ENCODE results near the gene ZDHHC1.
A peak's percentile ranks its signal among the peaks of the same experiment; 100 is the strongest.
"Not testable (repeated sequence)": the region's sequence is repeated elsewhere in the genome, so short reads cannot be mapped to it uniquely, and the experiment has no call there.

Gene ZDHHC1

DNA sequence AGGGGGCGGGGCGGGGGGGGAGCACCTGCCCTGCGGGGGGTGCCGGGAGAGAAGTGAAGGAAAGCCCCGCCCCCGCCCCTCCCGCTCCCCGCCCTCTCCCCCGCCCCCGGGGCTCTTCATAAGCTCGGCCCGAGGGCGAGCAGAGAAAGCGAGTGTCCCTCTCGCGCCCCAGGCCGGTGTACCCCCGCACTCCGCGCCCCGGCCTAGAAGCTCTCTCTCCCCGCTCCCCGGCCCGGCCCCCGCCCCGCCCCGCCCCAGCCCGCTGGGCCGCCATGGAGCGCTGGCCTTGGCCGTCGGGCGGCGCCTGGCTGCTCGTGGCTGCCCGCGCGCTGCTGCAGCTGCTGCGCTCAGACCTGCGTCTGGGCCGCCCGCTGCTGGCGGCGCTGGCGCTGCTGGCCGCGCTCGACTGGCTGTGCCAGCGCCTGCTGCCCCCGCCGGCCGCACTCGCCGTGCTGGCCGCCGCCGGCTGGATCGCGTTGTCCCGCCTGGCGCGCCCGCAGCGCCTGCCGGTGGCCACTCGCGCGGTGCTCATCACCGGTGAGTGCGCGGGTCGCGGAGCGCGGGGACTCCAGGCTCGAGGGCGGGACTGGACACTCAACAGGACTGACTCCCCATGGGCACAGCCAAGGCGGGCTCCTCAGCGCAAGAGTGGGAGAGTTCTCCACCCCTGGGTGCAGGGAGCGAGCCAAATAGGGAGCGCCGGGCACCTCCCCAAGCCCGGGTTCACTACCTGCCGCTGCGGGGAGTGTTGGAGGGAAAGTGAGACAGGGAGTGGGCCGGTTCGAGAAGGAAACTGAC is 14.9 kb upstream of the ZDHHC1 start, which contains the start of gene HSD11B2:
Gene HSD11B2 (plus strand): TSS at position 145 of the 798 bp plus-strand sequence. CDS start 128 bp downstream, at position 273.
- peak; percentile 86 for DNase-seq (ENCODE audit: low spot score)

DNA sequence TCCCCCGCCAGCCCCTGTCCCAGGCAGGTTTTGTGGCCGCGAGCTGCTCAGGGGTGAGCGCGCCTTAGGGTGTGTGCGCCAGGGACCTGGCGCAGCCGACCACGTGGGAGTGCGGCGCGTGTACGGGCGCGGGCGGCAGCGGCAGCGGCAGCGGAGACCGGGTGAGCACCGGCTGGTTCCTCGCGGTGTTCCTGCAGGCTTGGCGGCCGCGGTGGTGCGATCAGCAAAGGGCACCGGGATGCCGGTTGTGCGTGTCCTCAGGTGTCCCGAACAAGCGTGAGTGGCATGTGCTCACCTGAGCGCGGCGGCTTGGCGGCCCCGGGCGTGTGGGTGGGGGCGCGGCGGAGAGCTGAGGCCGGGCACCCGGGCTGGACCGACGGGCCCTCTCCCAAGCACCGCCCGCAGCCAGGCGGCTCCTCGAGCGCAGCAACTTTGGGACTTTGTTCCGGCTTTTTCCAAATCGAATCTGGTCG is 14.3 kb upstream of the ZDHHC1 start:
- DNase-seq (ENCODE audit: low spot score): no peak

DNA sequence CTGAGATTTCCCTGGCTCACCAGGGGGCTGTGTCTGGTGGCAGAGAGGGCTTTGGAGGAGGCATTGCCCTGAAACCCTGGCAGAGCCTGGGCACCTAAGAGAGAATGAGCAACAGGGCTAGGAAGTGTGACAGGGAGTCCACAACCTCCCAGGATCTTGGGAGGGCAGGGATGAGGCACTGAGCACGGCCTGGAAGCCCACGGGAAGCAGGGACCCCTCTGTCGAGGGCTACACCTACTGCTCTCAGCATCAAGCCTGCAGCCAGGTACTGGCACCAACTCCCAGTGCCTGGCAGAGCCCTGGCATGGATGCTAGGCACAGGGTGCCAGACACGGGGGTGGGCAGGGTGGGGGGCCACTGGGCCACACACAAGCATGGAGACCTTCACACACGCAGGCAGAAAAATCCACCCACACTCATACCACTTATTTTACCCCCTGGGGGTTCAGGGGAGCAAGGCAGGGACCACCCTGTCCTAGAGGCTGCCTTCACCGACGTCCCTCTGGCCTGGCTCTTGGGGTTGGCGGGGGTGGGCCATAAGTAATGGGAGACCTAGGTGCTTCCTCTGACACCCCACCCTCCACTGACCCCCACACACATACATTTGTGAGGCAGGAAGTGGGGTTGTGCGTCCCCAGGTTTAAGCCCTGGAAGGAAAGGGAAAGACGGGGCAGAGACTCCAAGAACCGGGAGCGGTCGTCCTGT is 13.7 kb upstream of the ZDHHC1 start:
- DNase-seq (ENCODE audit: low spot score): no peak

DNA sequence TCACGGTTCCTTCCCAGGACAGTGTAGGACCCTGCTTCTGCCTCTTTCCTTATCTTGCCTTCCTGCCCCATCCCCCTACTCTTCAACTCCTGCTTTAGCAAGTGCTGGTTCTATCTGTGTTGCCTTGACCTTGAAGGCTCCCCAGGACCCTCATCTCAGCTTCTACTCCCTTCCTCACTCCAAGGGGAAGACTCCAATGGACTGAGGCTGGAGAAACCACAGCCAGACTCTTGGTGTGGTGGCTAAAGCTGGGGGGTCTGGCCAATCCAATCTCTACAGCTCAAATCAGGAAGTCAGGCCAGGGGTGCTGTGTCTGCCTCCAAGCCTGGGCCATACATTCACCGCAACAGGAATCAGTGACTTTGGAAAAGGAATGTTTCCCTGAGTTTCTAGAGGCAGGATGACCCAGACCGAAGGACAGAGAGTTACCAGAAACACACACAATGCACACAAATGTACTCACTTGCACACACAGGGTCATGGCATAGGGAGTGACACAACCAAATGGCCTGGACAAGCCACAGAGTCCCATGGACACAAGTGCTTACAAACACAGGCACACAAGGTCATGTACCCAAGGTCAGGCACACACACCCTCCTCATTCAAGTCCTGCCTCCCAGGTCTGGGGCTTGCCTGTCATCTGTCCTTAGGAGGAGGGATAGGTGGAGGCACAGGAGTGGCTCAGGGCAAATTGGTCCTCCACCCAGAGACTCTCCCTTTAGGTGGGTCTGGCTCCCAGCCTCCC is 12.9 kb upstream of the ZDHHC1 start:
- no peak for DNase-seq (ENCODE audit: low spot score)

DNA sequence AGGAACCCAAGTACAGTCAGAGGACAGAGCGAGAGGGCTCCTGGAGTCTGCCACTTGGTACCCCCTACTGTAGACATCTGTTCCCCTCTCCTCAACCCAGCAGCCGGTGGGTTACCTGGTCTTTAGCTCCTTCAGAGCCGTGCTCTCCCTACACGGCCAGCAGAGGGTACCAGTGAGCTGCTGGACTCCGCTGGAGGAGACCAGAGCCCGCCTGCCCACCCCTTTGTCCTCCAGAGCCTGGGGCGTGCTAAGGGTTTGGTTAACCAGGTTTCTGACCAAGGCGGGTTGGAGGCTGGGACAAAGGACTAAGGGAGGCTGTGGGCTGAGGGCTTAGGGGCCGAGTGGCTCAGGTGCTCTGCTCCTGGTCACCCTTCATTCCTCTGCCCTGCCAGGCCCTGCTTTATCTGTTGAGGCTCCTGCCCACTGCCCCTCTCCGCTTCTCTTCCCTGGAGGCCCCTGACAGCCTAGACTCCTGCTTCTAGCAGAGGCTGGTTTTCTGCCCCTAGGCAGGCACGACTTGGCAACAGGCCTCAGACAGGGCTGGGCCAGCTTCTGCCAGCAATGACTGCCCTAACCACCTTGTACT is 12.0 kb upstream of the ZDHHC1 start:
- DNase-seq (ENCODE audit: low spot score): peak; percentile 88

DNA sequence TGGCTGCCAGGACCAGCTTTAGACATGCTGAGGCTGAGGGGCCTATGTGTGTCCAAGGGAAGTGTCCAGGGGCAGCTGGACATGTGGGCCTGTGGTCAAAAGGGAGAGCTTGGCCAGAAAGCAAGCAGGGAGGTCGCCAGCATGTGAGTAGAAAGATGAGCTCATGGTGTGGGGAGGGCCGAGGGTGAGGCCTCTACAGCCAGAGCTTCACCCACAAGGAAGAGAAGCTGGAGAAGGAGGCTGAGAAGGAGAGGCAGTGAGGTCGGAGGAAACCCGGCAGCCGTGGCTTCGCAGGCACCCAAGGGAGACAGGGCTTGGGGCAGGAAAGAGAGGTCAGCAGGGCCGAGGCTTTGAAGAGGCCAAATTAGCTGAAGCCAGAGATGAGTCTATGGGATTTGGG is 10.7 kb upstream of the ZDHHC1 start:
- DNase-seq (ENCODE audit: low spot score): no peak

DNA sequence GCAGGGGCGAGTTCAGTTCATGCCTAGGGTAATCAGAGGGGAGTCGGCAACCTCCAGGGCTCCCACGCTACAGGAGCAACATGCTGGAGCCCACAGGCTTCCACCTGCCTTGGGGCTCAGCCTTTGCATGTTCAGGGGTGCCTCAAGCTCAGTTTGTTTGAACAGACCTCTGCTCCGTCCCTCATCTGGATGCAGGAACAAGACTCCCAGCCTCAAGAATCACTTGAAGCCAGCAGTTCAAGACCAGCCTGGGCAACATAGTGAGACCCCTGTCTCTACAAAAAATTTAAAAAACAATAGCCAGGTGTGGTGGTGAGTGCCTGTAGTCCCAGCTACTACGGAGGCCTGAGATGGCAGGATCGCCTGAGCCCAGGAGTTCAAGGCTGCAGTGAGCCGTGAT is 9.7 kb upstream of the ZDHHC1 start:
- DNase-seq (ENCODE audit: low spot score): no peak

DNA sequence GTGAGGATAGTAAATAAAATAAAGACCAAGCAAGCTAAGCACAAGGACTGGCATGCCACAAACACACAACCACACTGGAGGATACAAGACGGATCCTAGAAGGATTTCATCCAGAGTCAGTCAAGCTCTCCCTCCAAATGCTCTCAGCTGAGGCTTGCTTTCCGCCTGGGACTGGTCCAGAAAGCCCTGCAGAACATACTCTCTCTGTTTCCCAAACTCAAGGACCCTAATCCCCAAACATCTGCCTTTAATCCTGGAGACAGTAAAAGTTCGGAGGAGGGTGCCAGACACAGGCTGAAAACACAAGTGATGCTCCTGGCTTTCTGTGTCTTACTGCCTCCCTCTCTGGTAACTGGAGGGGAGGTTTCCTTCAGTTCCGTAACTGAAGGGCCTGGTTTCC is 9.3 kb upstream of the ZDHHC1 start:
- no peak for DNase-seq (ENCODE audit: low spot score)

DNA sequence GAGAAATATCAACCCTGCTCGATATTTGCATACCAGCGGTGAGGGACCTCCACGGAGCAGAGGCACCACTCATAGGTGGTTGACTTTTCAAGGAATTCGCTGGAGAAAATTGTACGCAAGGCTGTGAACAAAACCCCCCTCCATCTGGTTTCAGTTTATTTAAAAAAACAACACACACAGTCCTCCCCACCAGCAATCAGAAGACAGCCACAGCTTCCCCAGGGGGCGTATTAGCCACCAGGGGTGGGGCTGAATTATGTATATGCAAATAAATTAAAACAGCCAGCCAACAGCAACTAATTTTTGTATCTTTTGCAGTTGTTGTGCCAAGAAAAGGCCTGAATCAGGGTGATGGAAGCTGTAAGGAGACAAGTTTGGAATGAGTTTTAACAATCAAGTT is 8.8 kb upstream of the ZDHHC1 start:
- no peak for DNase-seq (ENCODE audit: low spot score)

DNA sequence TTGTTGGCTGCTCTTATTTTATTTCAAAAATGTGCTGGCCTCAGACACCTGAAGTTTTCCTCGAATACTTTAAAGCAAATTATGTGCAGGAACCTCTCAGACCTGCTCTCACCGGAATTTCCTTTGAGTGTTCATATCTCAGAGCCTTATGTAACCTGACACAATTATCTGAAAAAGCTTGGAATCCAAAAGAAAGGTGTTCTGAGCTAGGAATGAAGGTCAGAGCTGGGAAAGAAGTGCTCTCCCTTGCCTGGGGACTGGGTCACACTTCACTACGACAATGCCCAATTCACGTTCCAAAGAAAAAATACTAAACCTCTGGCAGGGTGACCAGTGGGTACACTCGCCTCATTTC is 8.0 kb upstream of the ZDHHC1 start:
- no peak for DNase-seq (ENCODE audit: low spot score)

DNA sequence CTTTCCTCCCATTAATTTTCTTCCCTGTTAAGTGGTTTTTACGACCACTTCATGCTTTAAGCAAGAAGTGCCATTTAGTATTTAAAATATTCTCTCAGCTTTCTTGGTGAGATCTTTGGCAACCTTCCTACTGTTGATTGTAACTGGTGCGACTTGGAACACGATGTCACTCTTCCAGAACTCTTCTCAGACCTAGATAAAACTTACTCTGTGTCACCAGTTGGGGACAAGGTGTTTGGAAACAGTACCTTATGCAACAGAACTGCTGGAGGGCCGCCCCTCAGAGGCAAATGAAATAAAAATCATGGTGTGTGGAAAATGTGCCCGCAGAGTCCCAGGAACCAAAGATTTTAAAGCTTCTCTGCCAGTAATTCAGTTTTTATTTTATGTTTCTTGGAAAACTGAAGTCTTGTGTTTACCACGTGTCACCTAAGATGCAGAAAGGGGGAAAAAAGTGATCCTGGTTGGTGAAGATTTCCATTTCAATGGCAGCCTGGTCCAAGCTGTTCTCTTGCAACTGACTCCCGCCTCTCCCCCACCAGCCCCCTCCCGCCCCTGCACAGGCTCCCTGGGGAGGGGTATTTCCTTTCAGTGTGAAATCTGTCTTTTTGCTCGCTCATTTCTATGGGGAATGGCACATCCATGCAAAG is 7.5 kb upstream of the ZDHHC1 start:
- DNase-seq (ENCODE audit: low spot score): no peak

DNA sequence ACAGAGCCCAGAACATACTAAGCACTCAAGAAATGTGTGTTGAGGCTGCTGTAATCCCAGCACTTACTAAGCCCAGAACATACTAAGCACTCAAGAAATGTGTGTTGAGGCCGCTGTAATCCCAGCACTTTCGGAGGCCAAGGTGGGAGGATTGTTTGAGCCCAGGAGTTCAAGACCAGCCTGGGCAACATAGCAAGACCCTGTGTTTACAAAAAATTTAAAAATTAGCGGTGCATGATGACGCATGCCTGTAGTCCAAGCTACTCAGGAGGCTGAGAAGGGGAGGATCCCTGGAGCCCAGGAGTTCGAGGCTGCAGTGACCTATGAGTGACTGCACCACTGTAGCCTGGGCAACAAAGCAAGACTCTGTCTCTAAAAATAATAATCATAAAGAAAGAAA is 6.7 kb upstream of the ZDHHC1 start:
- DNase-seq (ENCODE audit: low spot score): no peak

DNA sequence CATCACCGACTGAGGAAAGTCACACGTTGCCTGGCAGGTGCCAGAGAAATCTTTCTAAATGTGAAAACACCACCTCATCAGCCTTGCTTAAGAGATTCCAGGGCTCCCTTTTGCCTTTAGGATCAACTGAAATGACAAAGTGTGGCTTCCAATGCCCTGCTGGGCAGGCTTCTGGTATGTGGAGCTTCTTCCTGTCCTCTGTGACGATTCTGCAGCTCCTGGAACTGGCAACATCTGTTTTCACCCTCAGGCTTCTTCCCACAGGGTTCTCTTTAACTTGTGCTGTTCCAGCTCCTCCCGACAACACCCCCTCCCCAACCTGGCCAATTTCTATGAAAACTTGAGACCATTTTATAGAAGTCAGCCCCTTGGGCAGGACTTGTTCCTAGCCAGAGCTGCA is 4.8 kb upstream of the ZDHHC1 start:
- DNase-seq (ENCODE audit: low spot score): no peak

DNA sequence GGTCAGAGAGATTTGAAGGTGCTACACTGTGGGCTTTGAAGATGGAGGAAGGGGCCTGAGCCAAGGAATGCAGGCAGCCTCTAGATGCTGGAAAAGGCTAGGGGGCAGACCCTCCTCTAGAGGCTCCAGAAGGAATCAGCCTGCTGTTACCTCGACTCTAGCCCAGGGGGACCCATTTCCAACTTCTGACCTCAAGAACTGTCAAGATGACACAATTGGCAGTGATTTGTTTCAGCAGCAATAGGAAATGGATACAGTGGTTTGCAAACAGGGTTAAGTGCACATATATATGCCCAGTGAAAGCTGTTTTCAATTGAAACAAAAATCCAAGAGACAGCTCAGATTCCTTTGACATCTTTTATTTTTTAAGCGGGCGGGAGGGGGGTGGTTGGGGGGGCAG is 3.7 kb upstream of the ZDHHC1 start:
- DNase-seq (ENCODE audit: low spot score): no peak

DNA sequence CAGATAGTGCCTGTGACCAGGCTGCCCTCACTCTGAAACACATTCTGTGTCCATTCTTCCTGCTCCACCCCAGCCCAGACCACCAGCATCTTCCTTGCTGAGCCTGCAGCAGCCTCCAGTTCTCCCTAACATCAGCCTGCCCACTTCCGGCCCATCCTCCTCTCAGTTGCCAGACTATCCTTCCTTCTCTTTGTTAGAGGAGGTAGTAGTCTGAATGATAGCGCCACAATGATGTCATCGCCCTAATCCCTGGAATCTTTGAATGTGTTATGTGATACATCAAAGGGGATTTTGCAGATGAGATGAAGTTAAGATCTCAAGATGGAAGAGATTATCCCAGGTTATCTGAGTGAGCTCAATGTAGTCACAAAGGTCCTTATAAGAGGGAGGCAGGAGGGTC is 3.2 kb upstream of the ZDHHC1 start:
- DNase-seq (ENCODE audit: low spot score): no peak

DNA sequence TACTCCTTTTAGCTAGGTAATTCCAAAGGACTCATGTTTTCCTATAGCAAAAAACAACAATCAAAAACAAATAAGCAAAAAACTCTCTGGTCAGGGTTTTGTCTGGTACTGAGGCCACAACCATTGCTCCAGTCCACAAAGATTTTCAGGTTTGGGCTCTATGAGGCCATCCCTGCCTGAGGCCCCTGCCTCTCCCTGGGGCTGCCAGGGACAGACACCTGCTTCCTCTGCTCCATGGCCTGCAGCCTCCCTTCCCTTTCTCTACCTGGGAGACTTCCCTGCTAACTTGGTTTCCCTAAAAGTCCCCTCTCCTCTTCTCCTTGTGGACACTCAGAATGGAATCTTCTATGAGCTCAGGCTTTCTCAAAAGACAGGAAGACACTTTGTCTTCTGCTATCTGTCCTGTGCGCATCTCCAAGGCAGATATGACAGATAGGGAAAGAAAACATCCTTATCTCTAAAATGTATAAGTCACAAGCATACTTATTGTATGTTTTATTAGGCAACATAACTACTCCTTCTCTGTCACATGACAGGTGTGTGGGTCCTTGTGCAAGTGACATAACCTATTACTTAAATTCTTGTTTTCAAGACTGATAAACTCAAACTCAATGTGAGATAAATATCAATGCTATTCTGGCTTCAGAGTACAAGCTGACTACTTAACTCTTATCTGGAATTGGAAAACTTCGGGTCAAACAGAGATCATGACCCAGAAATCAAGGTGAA is 1.2 kb upstream of the ZDHHC1 start:
- DNase-seq (ENCODE audit: low spot score): no peak

DNA sequence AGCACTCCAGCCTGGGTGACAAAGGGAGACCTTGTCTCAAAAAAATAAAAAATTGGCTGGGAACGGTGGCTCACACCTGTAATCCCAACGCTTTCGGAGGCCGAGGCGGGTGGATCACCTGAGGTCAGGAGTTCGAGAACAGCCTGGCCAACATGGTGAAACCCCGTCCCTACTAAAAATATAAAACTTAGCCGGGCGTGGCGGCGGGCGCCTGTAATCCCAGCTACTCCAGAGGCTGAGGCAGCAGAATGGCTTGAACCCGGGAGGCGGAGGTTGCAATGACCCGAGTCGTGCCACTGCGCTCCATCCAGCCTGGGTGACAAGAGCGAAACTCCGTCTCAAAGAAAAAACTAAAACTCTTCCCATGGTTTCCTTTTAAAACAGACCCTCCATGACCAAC is 856 bp downstream of the ZDHHC1 start:
- not testable (repeated sequence) for DNase-seq (ENCODE audit: low spot score)

DNA sequence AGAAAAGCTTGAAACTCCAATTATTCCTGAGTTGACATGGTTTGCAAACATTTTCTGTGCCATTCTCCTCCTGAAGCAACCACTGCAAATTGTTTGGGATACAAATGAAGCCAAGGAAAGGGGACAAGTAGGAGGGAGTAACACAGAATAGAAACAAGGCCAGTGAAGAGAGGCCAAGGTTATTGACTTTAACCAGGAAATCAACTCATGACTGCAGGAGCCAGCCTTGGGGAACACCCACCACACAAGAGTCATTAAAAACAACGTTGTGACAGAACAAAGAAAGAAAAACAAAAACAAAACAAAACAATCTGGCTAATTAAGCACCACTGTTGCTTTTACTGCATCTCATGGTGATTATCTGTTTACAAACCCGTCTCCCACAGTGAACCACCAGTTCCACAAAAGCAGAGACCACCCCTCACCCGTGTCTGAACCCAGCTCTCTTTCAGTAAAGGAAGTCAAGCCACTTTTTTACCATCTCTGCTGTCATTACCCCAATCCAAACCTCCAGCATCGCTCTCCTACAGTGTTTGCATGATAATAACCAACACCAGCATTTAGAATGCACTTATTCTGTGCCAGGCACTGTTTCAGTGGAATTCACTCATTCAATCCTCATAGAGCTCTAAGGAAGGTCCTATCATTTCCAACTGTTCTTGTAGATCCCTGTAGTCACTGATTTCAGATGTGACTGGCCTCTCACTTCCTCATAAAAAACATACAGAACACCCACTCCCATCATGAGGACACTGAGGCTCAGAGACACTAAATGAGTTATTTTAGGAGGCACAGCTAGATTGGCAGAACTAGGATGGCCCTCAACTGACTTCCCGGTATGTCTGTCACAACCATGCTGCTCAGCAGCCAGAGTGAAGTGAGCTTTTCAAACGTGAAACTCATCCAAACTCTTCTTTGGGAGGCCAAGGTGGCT is 2.0 kb downstream of the ZDHHC1 start:
- no peak for DNase-seq (ENCODE audit: low spot score)

DNA sequence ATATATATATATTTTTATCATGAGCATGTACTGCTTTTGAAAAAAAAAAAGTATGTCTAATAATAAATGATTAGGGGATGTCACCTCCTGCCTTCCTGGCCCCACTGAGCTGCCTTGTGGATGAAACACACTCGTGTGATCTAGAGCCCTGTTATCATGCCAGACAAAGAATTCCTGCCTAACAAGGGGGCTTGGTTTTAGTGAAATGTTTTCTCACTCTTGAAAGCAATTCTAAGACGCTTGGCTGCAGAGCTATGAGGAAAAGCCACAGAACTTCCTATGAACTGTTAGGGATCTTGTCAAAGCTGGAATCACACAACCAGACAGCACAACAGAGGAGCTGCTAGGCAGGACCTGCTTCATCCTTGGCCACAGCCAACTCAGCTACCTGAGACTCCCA is 4.0 kb downstream of the ZDHHC1 start:
- no peak for DNase-seq (ENCODE audit: low spot score)

DNA sequence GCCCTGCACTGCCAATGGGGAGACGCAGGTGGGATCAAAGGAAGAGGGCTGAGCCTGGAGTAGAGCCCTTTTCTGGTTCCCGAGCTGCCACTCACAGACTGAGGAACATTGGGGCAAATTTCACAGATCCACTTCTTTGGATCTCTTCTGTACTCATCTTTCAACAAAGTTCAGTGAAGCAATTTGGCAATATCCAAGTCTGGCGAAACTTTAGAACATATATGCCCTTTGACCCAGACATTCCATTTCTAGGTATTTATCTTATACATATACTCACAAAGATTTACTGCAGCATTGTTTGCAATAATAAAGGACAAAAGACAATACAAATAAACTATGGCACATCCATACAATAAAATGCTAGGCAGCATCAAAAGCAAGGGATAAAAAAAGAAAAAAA is 4.9 kb downstream of the ZDHHC1 start:
- DNase-seq (ENCODE audit: low spot score): no peak

Data from HuH-7.5 (cell line).